HCT116 (cell line): ENCODE data around the gene INTS3. TPM values are rescaled to one million over a fixed set of nuclear protein-coding genes. Genes with fewer than 3 reads are reported as not detected.
"Not testable (repeated sequence)": the region's sequence is repeated elsewhere in the genome, so short reads cannot be mapped to it uniquely, and the experiment has no call there.

Experiments used
- ATAC-seq: fragments of 200-7000 bp; cut with Tn5 transposase; 2 replicates; pipeline ENCODE4 v1.9.1; 2020; ENCODE audit warnings: mild to moderate bottlenecking, moderate library complexity
- BruUV-seq: library from RNA; stranded (reverse); fragments of 400-500 nt; replicated peaks from 2 replicates; lab custom pipeline; 2021; lab: Mats Ljungman, UMichigan
- CTCF ChIA-PET: fragments of 300-600 bp; sonication (Branson Sonifier 250); formaldehyde crosslinking; loops from one replicate; lab custom pipeline; 2021; ENCODE audit warnings: antibody characterized with exemption; lab: Charles Lee
- POLR2A ChIA-PET: fragments of 300-600, 350-600 bp; sonication (Branson Sonifier 250); formaldehyde crosslinking; loops from one replicate; lab custom pipeline; 2021; ENCODE audit warnings: antibody characterized with exemption; lab: Charles Lee
- RAD21 ChIA-PET, 2 experiments: fragments of 300-600 bp; sonication (Branson Sonifier 250); formaldehyde crosslinking; loops; one replicate each; lab custom pipeline; 2023; ENCODE audit warnings: low total read pairs in 2 of 2; ENCODE audit not compliant: uncharacterized antibody in 2 of 2, unreplicated experiment in 2 of 2, low non-redundant PET in 1 of 2; lab: Charles Lee
- DNase-seq: peaks from one replicate; pipeline ENCODE4 v3.0.0-alpha.2; 2010; ENCODE audit warnings: low read depth, low spot score
- H2AFZ ChIP-seq: fragments of 200-600 bp; shearing (Covaris generic), sonication (generic); 2 replicates; pipeline ENCODE4 v1.6.1; 2017; ENCODE audit warnings: low read depth, mixed run types, mixed read lengths, antibody characterized with exemption, low read length; ENCODE audit not compliant: poor library complexity, severe bottlenecking
- H3K27ac ChIP-seq: 2 replicates; pipeline ENCODE4 v1.5.1; 2012; ENCODE audit warnings: low read depth, low read length
- H3K27me3 ChIP-seq: fragments of 200-600 bp; sonication (generic); 2 replicates; pipeline ENCODE4 v1.6.1; 2016; ENCODE audit warnings: mixed run types, low read length, mixed read lengths; ENCODE audit not compliant: insufficient read depth
- H3K36me3 ChIP-seq, 2 experiments: fragments of 200-500 bp in 1 of 2; fragments of 200-600 bp in 1 of 2; sonication (Bioruptor generic) in 1 of 2; sonication (generic) in 1 of 2; 2 replicates each; pipeline versions ENCODE4 v1.5.1 to v1.6.1; 2014 to 2016; ENCODE audit warnings: low read length in 2 of 2, inconsistent platforms in 1 of 2, mixed read lengths in 1 of 2, mixed run types in 1 of 2; ENCODE audit not compliant: insufficient read depth in 2 of 2, control insufficient read depth in 1 of 2
- H3K4me1 ChIP-seq, 2 experiments: fragments of 200-600 bp in 1 of 2; sonication (generic) in 1 of 2; 2 replicates each; pipeline versions ENCODE4 v1.5.1 to v1.6.1; 2012 to 2017; ENCODE audit warnings: low read length in 2 of 2, inconsistent platforms in 1 of 2, mild to moderate bottlenecking in 1 of 2, mixed read lengths in 1 of 2, mixed run types in 1 of 2, moderate library complexity in 1 of 2; ENCODE audit not compliant: insufficient read depth in 2 of 2, control insufficient read depth in 1 of 2
- H3K4me2 ChIP-seq: fragments of 200-600 bp; sonication (generic); 2 replicates; pipeline ENCODE4 v1.6.1; 2017; ENCODE audit warnings: mixed run types, low read length, mixed read lengths
- H3K4me3 ChIP-seq, 2 experiments: fragments of 200-600 bp in 1 of 2; sonication (generic) in 1 of 2; replicated peaks in 1 of 2; 2 replicates each; pipeline ENCODE4 v1.5.1; 2011 to 2016; ENCODE audit warnings: low read length in 2 of 2, control low read depth in 1 of 2, low read depth in 1 of 2, mild to moderate bottlenecking in 1 of 2, mixed read lengths in 1 of 2, mixed run types in 1 of 2
- H3K79me2 ChIP-seq: fragments of 200-600 bp; sonication (generic); 2 replicates; pipeline ENCODE4 v1.6.1; 2017; ENCODE audit warnings: mild to moderate bottlenecking, mixed run types, low read length, moderate library complexity, mixed read lengths; ENCODE audit not compliant: insufficient read depth
- H3K9ac ChIP-seq: fragments of 200-600 bp; sonication (generic); 2 replicates; pipeline ENCODE4 v1.6.1; 2016; ENCODE audit warnings: low read length, mixed read lengths
- H3K9me2 ChIP-seq: fragments of 200-600 bp; sonication (generic), shearing (Covaris generic); 2 replicates; pipeline ENCODE4 v1.6.1; 2017; ENCODE audit warnings: mixed run types, mild to moderate bottlenecking, moderate library complexity; ENCODE audit not compliant: insufficient read depth
- H3K9me3 ChIP-seq, 2 experiments: fragments of 200-500 bp in 1 of 2; fragments of 200-600 bp in 1 of 2; sonication (Bioruptor generic) in 1 of 2; sonication (generic) in 1 of 2; 2 replicates each; pipeline ENCODE4 v1.6.1; 2014 to 2017; ENCODE audit warnings: low read length in 2 of 2, mixed read lengths in 2 of 2, inconsistent platforms in 1 of 2, low read depth in 1 of 2, mild to moderate bottlenecking in 1 of 2, mixed run types in 1 of 2, moderate library complexity in 1 of 2; ENCODE audit not compliant: control insufficient read depth in 1 of 2, insufficient read depth in 1 of 2
- H4K20me1 ChIP-seq: fragments of 200-600 bp; sonication (generic), shearing (Covaris generic); 2 replicates; pipeline ENCODE4 v1.6.1; 2017; ENCODE audit warnings: mixed run types, mild to moderate bottlenecking, moderate library complexity; ENCODE audit not compliant: insufficient read depth
- EGR1 ChIP-seq: IDR thresholded peaks from 2 replicates; pipeline ENCODE4 v1.6.1; 2012; ENCODE audit warnings: low read depth
- EZH2 ChIP-seq: fragments of 200-600 bp; sonication (generic); IDR thresholded peaks from 2 replicates; pipeline ENCODE4 v1.6.1; 2017; ENCODE audit warnings: antibody characterized with exemption, mixed run types
- EZH2phosphoT487 ChIP-seq: fragments of 200-600 bp; IDR thresholded peaks from 2 replicates; pipeline ENCODE4 v1.6.1; 2018; ENCODE audit warnings: antibody characterized with exemption, borderline replicate concordance
- SP1 ChIP-seq: IDR thresholded peaks from 2 replicates; pipeline ENCODE4 v1.6.1; 2012; ENCODE audit warnings: low read depth
- SRF ChIP-seq: IDR thresholded peaks from 2 replicates; pipeline ENCODE4 v1.6.1; 2012; ENCODE audit warnings: low read depth
- ZNF274 ChIP-seq: fragments of 200-500 bp; sonication (Bioruptor generic); IDR thresholded peaks from 2 replicates; pipeline ENCODE4 v1.6.1; 2014; ENCODE audit warnings: mild to moderate bottlenecking, low read depth, low read length, inconsistent platforms
- intact Hi-C: fragments of 100-400 bp; cut with micrococcal nuclease; formaldehyde crosslinking; loops from 2 replicates; pipeline ENCODE4 v1.10.0; 2022
- total RNA-seq: library from RNA; stranded (reverse); gene quantifications from one replicate; pipeline ENCODE4 v1.2.1, GENCODE V29; 2021; ENCODE audit not compliant: unreplicated experiment

INTS3 gene
- total RNA-seq, 1 experiment from 2014 or later, result 47.6 TPM

DNA sequence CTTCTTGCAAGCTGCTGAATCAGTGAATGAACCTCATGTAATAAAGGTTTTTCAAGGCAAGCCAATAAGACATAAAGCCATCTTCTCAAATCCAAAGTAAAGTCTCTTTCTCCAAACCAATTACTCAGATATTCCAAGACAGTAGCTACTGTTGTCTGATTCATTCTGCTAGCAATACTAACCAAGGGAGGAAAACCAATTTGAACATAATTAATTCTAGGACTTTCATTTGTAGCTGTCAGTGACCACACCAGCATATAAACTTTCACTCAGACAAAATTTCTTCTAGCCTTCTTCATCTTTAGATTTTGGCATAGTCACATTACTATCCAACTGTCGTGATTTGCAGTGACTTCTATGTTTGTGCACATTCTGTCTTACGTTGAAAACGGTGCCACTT is 10.5 kb upstream of the INTS3 start:
- Histone ChIP-seq H3K4me3 (no peak overlapping the region), H3K27me3 (no peaks in the 10 kb centered on the region), H3K9me2 (no peaks in the 10 kb centered on the region), H3K27ac (no peak overlapping the region), H3K9ac (no peak overlapping the region), H3K79me2 (no peaks in the 10 kb centered on the region), H3K4me2 (no peak overlapping the region), H3K36me3 (no peaks in the 10 kb centered on the region), H2AFZ (no peak overlapping the region), H3K4me1 (no peaks in the 10 kb centered on the region), H3K9me3 (no peaks in the 10 kb centered on the region), H4K20me1 (no peaks in the 10 kb centered on the region)
- CTCF ChIA-PET, result no interaction called here
- ATAC-seq (no peak), DNase-seq (no peak)
- TF ChIP-seq EZH2 (no peak), EGR1 (no peak), SP1 (no peak), SRF (no peak)
- no TSS peak for BruUV-seq
- POLR2A ChIA-PET, result no interaction called here
- intact Hi-C loops, result no loop called here
- RAD21 ChIA-PET, result no interaction called here

DNA sequence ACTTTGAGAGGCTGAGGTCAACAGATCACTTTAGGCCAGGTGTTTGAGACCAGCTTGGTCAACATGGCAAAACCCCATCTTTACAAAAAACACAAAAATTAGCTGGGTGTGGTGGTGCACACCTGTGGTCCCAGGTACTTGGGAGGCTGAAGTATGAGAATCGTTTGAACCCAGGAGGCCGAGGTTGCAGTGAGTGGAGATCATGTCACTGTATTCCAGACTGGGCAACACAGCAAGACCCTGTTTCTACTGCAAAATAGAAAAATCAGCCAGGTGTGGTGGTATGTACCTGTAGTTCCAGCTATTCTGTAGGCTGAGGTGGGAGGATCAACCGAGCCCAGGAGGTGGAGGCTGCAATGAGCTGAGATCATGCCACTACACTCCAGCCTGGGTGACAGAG is 4.2 kb upstream of the INTS3 start:
- Histone ChIP-seq H3K4me1 (peaks cover 3 to 9% of the 10 kb centered on the region in 2 experiments; a peak in 2 of 4 replicates), H3K9me3 (no peaks in the 10 kb centered on the region), H4K20me1 (no peaks in the 10 kb centered on the region), H3K79me2 (peaks cover 5% of the 10 kb centered on the region), H3K27ac (no peak overlapping the region), H3K9ac (no peak overlapping the region), H3K27me3 (no peaks in the 10 kb centered on the region), H2AFZ (no peak overlapping the region), H3K4me3 (no peak overlapping the region), H3K9me2 (no peaks in the 10 kb centered on the region), H3K4me2 (no peak overlapping the region), H3K36me3 (no peaks in the 10 kb centered on the region)
- ChIA-PET RAD21 (no interaction called here), POLR2A (no interaction called here), CTCF (no interaction called here)
- no peak for ATAC-seq
- DNase-seq, result no peak
- intact Hi-C loops, result no loop called here
- TF ChIP-seq ZNF274 (no peak), EGR1 (no peak), EZH2phosphoT487 (no peak), SP1 (no peak)
- no TSS peak for BruUV-seq

DNA sequence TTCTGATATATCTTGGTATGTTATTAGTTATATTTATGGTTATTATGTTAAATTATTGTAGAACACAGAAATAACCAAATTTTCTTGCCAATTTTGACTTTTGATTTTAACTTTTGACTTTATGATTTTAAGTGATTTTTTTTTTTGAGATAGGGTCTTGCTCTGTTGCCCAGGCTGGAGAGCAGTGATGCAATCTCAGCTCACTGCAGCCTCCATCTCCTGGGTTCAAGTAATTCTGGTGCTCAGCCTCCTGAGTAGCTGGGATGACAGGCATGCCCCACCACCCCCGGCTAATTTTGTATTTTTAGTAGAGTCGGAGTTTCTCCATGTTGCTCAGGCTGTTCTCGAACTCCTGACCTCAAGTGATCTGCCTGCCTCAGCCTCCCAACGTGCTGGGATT is 3.2 kb upstream of the INTS3 start:
- POLR2A ChIA-PET, H3K9me2 ChIP-seq, H3K27me3 ChIP-seq, H2AFZ ChIP-seq, H3K36me3 ChIP-seq, RAD21 ChIA-PET, ATAC-seq, H3K27ac ChIP-seq, H3K4me2 ChIP-seq, CTCF ChIA-PET, BruUV-seq, DNase-seq, H3K9me3 ChIP-seq, H3K9ac ChIP-seq, intact Hi-C loops, H4K20me1 ChIP-seq, H3K4me3 ChIP-seq: not testable (repeated sequence)
- Histone ChIP-seq H3K79me2 (peaks cover 12% of the 10 kb centered on the region), H3K4me1 (peaks cover 3 to 16% of the 10 kb centered on the region in 2 experiments; a peak in 3 of 4 replicates)
